GM21423 (cell line): ENCODE results near the gene ADAM33.

Experiments used
- ATAC-seq: cut with Tn5 transposase; IDR thresholded peaks from one replicate; pipeline ENCODE4 v1.9.1; 2021; ENCODE audit warnings: mild to moderate bottlenecking, moderate library complexity; ENCODE audit not compliant: unreplicated experiment

Gene ADAM33

GRCh38 chr20:3669710-3670367, 12.0 kb downstream of the ADAM33 start:
- no peak for ATAC-seq

GRCh38 chr20:3667434-3668037, 14.3 kb downstream of the ADAM33 start:
- no peak for ATAC-seq

- no peak for ATAC-seq
These were observed 18.0 kb downstream of the ADAM33 start for GRCh38 chr20:3663858-3664257.

- no peak for ATAC-seq
These were observed 18.6 kb downstream of the ADAM33 start, which contains the start of gene GFRA4 for GRCh38 chr20:3663031-3663701. Gene GFRA4, minus strand, starts transcription at chr20:3663399. Its CDS starts 0 bp downstream, at chr20:3663399.

- ATAC-seq: no peak
These were observed 19.8 kb downstream of the ADAM33 start for GRCh38 chr20:3661814-3662665.

GRCh38 chr20:3661060-3661813, 20.6 kb downstream of the ADAM33 start:
- no peak for ATAC-seq

- no peak for ATAC-seq
These were observed 21.3 kb downstream of the ADAM33 start for GRCh38 chr20:3660262-3661059.

GRCh38 chr20:3659492-3660261, 22.1 kb downstream of the ADAM33 start:
- ATAC-seq: no peak

- peak; percentile 80 for ATAC-seq
These were observed 22.9 kb downstream of the ADAM33 start for GRCh38 chr20:3658716-3659491.

GRCh38 chr20:3658019-3658715, 23.6 kb downstream of the ADAM33 start:
- ATAC-seq: no peak

GRCh38 chr20:3655131-3655405, 26.7 kb downstream of the ADAM33 start:
- ATAC-seq: no peak

- no peak for ATAC-seq
These were observed 27.3 kb downstream of the ADAM33 start for GRCh38 chr20:3654326-3655130.

- ATAC-seq: no peak
These were observed 27.9 kb downstream of the ADAM33 start for GRCh38 chr20:3653921-3654320.

GRCh38 chr20:3652676-3653596, 28.9 kb downstream of the ADAM33 start:
- ATAC-seq: no peak

- ATAC-seq: no peak
These were observed 29.6 kb downstream of the ADAM33 start for GRCh38 chr20:3652221-3652620.
